AG09319 (cell line): ENCODE measurements around the gene TEKT5.

ENCODE experiments used
- DNase-seq: peaks from one replicate; pipeline ENCODE4 v3.0.0-alpha.2; 2010; ENCODE audit warnings: low read depth; ENCODE audit errors: extremely low read depth
- TF ChIP-seq, protein P1 (sequence below): IDR thresholded peaks from 2 replicates; pipeline ENCODE4 v1.5.1; 2011; ENCODE audit warnings: low read depth, mild to moderate bottlenecking, inconsistent platforms, low read length, moderate library complexity

The TEKT5 gene

DNA sequence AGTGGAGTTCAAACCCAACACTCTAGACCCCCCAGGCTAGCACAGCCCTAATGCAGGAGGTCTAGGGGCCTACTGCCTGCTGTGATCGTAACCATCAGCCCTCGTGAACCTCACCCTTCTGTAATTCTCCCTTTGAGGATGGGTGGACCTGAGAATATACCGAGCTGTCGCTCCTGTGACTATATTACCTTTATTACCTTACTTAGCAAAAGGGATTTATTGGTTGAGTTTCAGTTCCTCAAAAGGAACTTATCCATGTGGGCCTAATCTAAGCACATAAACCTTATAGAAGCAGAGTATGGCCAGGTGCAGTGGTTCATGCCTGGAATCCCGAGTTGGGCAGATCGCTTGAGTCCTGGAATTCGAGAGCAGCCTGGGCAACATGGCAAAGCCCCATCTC is 95.1 kb downstream of the TEKT5 start:
- no peak for DNase-seq
- TF ChIP-seq, protein P1, sequence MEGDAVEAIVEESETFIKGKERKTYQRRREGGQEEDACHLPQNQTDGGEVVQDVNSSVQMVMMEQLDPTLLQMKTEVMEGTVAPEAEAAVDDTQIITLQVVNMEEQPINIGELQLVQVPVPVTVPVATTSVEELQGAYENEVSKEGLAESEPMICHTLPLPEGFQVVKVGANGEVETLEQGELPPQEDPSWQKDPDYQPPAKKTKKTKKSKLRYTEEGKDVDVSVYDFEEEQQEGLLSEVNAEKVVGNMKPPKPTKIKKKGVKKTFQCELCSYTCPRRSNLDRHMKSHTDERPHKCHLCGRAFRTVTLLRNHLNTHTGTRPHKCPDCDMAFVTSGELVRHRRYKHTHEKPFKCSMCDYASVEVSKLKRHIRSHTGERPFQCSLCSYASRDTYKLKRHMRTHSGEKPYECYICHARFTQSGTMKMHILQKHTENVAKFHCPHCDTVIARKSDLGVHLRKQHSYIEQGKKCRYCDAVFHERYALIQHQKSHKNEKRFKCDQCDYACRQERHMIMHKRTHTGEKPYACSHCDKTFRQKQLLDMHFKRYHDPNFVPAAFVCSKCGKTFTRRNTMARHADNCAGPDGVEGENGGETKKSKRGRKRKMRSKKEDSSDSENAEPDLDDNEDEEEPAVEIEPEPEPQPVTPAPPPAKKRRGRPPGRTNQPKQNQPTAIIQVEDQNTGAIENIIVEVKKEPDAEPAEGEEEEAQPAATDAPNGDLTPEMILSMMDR: no peak

DNA sequence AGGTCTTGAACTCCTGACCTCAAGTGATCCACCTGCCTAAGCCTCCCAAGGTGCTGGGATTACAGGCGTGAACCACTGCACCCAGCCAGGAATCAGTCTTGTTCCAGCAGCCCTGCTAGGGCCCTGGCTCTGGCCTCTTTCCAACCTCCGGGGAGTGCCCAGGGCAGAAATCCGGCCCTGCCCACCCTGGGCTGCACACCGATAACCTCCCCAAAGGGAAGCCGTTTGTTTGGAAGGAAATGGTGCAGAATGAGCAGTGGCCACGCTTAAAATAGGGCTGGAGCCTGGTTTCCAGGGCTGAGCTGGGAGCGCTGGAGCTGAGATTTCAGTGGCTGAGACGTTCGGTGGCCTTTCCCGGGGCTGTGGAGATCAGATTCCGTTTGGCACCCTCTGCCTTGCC is 96.6 kb downstream of the TEKT5 start:
- TF ChIP-seq, protein P1: no peak
- no peak for DNase-seq

DNA sequence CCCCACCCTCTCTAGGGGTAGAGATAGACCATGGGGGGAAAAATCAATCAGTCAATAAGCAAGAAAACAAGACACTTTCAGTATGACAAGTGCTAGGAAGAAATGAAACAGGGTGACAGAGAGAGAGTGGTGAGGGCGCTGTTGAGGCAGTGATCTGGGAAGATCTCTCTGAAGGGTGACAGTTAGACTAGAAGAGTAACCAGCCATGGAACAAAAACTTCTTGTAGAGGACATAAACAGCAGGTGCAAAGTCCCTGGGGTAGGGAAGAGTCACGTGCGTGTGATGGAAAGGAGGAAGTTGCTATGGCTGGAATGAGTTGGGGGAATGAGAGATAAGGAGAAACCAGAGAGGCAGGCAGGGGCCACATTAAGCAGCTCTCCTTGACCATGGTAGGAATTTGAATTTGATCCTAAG is 97.5 kb downstream of the TEKT5 start:
- no peak for DNase-seq
- TF ChIP-seq, protein P1: no peak

DNA sequence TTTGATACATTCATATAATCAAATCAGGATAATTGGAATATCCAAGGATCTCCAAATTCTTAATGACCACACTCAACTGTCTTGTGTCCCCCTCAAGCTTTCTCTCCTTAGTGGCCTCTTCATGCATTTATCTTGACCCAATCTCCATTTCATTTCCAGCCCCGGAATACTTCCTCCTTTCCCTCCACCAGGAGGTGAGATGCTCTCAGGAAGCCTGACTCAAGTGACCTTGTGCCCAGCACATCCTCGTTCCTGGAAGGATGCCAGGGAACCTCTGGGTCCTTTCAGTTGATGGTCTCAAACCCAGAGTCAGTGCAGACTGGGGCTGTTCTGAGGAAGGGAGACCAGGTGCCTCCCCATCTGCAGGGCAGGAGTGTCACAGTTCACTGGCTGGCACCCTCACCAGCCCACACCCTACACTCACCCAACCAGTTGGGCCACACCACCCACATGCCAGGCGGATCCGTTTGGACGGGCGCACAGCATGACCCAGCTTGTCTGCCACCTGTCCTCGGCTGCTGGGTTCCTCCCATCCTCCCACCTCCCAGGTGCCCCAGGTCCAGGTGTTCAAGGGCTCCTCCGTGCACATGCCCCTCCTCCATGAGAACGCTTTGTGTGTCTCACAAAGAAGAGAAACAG is 100.3 kb downstream of the TEKT5 start:
- no peak for DNase-seq
- TF ChIP-seq, protein P1: no peak

DNA sequence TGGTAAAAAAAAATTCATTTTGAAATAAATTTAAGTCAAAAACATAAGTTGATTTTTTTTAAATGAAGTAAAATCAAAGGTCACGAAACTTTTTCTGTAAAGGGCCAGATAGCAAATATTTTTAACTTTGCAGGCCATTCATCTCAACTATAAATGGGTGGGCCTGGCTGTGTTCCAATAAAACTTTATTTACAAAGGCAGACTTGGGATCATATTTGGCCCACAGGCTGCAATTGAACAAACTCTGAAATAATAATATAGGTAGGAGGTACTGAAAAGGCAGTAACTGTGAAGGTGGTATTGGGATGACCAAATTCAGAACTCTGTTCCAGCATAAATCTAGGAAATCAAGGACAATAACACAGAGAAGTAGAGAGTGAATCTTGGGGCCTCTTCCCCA is 102.1 kb downstream of the TEKT5 start:
- TF ChIP-seq, protein P1: no peak
- no peak for DNase-seq

DNA sequence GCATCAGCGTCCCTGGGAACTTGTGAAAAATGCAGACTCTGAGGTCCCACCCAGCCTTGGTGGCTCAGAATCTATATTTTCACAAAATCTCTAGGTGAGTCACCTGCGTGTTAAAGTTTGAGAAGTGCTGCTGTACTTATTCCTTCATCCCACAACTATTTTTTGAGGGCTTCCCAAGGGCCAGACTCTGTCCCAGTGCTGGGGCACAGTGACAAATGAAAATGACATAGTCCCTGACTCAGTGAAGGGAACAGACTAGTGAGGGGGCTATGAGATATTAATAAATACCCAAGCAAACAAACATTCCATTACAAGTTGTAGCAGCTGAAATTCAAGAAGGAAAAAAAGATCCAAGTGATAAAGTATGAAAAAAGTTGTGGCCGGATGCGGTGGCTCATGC is 104.4 kb downstream of the TEKT5 start:
- no peak for DNase-seq
- TF ChIP-seq, protein P1: no peak

DNA sequence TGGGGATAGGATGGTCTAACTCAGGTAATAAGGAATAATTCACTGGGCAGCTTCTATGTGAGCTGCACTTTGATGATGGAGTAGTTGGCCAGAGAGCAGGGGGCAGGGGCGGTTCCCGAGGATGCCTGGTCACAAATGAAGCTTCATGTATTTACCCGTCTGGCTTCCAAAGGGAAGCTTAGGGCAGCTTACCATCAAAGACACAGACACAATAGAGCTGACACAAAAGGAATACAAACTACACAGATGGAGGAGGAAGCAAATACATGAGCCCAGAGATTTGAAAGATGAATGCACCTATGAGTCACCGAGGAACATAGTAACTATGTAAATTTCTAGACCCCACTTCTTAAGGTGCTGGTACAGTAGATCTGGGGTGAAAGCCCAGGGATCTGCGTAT is 105.6 kb downstream of the TEKT5 start:
- TF ChIP-seq, protein P1: no peak
- DNase-seq: no peak
